Measurements from ENCODE around the gene FIZ1. TPM values are rescaled to one million over a fixed set of nuclear protein-coding genes. Genes with fewer than 3 reads are reported as not detected.

FIZ1 gene
- total RNA-seq, 2 donors from 2014 or later, result 12.2 to 14.5 TPM

DNA sequence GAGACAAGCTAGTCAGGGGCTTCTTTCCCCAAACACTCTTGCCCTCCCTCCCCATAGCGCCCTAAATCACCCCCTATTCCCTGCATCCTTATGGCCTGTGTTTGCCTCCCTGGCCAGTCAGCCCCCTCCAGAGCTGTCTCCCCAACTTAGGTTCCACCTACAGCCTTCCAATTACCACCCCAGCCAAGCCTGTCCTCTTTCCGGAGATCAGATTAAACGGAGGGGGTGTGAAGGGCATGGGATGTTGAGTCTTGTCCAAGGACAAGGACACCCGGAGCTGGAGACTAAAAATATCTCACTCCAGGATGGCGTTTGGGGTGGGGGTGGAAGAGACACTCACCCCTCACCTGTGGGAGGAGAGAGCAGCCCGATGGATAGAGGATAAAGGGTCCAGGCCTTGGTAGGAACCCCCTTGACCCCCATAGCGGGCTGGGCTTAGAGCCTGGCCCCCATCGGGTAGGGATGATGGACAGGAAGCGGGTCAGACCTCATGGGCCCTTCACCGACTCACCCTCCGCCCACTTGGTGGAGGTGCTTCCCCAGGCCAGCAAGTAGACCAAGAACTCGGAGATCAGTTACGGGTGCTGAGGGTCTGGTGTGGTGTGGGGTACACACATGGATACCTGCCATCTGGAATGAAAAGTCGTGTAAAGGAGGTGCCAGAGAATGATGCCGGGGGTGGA lies 12.1 kb upstream of the FIZ1 start:
- Histone ChIP-seq H3K36me3 (no peaks in the 10 kb centered on the region), H3K4me1 (peaks cover 5% of the 10 kb centered on the region), H3K9ac (ENCODE audit: low read depth in 2 of 2, low read length in 2 of 2) (no peak overlapping the region), H3K9me3 (no peaks in the 10 kb centered on the region), H3K27ac (no peak overlapping the region), H3K27me3 (no peaks in the 10 kb centered on the region), H3K4me3 (no peak overlapping the region)
- no peak for DNase-seq
- TF ChIP-seq, protein P1, sequence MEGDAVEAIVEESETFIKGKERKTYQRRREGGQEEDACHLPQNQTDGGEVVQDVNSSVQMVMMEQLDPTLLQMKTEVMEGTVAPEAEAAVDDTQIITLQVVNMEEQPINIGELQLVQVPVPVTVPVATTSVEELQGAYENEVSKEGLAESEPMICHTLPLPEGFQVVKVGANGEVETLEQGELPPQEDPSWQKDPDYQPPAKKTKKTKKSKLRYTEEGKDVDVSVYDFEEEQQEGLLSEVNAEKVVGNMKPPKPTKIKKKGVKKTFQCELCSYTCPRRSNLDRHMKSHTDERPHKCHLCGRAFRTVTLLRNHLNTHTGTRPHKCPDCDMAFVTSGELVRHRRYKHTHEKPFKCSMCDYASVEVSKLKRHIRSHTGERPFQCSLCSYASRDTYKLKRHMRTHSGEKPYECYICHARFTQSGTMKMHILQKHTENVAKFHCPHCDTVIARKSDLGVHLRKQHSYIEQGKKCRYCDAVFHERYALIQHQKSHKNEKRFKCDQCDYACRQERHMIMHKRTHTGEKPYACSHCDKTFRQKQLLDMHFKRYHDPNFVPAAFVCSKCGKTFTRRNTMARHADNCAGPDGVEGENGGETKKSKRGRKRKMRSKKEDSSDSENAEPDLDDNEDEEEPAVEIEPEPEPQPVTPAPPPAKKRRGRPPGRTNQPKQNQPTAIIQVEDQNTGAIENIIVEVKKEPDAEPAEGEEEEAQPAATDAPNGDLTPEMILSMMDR (IDR thresholded peaks at IDR 0.05), result no peak
- intact Hi-C loops (cut with DNase I), result no loop called here

DNA sequence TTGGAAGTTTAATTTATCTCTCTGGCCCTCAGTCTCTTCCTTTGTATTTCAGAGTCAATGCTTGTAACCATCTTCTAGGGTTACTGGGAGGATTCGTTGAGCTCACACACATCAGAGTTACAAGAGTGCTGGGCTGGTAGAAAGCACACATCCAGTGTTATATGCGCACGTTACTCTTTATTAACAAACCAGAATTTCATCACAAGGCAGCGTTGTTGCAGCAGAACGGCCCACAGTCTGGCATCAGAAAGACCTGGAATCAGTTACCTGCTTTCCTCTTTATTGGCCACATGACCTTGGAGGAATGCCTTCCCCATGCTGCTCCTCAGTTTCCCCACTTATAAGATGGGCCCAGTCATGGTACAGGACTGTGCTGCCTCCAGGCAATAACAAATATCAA lies 10.0 kb upstream of the FIZ1 start:
- TF ChIP-seq, protein P1 (IDR thresholded peaks at IDR 0.05), result no peak
- no peaks in the 10 kb centered on the region for H3K9me3 ChIP-seq

DNA sequence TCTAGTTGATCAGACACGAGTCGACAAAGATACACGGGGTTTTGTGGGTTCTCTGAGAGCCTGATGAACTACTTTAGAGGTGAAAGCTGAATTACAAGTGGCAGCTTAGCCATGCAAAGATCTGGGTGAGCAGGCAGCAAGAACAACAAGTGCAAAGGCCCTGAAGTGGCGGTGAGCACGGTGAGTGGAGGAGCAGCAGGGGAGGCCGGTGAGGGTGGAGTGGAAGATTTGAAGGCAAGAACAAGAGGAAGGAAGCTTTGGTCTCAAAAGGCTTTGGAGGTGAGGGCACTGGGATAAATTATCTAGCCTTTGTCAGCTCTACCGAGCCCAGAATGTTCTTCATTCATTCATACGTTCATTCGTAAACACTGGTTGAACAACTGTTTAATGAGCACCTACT lies 7.5 kb upstream of the FIZ1 start:
- Histone ChIP-seq H3K9ac (ENCODE audit: low read depth in 2 of 2, low read length in 2 of 2) (peak overlapping the region in 1 of 2 donors; percentile 95), H3K4me3 (peak overlapping the region; percentile 76), H3K4me1 (peaks cover 7% of the 10 kb centered on the region), H3K9me3 (no peaks in the 10 kb centered on the region), H3K27me3 (no peaks in the 10 kb centered on the region), H3K36me3 (no peaks in the 10 kb centered on the region), H3K27ac (no peak overlapping the region)
- TF ChIP-seq, protein P1 (IDR thresholded peaks at IDR 0.05), result no peak
- DNase-seq, result no peak
- intact Hi-C loops (cut with DNase I), result loop anchor here (5.0 kb wide), 1 partner anchor 90 kb away; no protein-coding TSS in a partner anchor

More for the DNA sequence above, 10.0 kb upstream of the FIZ1 start:
- H3K36me3 ChIP-seq, result no peaks in the 10 kb centered on the region
- no peak overlapping the region for H3K27ac ChIP-seq
- H3K27me3 ChIP-seq, result no peaks in the 10 kb centered on the region
- DNase-seq, result no peak
- H3K4me1 ChIP-seq, result peaks cover 7% of the 10 kb centered on the region
- no peak overlapping the region for H3K9ac ChIP-seq (ENCODE audit: low read depth in 2 of 2, low read length in 2 of 2)
- intact Hi-C loops (cut with DNase I), result loop anchor here (5.0 kb wide), 1 partner anchor 92 kb away; no protein-coding TSS in a partner anchor
- H3K4me3 ChIP-seq, result no peak overlapping the region

DNA sequence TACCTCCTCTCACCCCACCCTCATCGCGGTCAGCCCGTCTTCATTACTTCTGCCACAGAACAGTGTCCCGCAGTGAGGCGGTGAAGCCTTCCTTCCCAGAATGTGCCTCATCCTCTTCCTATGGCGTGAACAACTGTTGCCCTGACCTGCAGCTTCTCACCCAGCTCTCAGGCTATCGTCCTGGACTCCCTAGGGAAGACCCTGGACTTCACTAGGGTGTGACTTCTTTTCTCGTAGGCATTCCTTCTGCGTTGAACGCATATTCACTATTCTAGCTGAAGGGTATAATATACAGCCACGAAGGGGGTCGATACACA lies 7.1 kb upstream of the FIZ1 start:
- H3K4me3 ChIP-seq, result peak overlapping the region; percentile 76
- peak overlapping the region; percentile 96 for H3K27ac ChIP-seq
- peaks cover 7% of the 10 kb centered on the region for H3K4me1 ChIP-seq
- TF ChIP-seq, protein P1 (IDR thresholded peaks at IDR 0.05), result no peak
- DNase-seq, result no peak
- intact Hi-C loops (cut with DNase I), result loop anchor here (5.0 kb wide), 1 partner anchor 89 kb away; no protein-coding TSS in a partner anchor
- no peaks in the 10 kb centered on the region for H3K27me3 ChIP-seq
- no peaks in the 10 kb centered on the region for H3K9me3 ChIP-seq
- H3K9ac ChIP-seq (ENCODE audit: low read depth in 2 of 2, low read length in 2 of 2), result peak overlapping the region; percentile 95
- no peaks in the 10 kb centered on the region for H3K36me3 ChIP-seq

DNA sequence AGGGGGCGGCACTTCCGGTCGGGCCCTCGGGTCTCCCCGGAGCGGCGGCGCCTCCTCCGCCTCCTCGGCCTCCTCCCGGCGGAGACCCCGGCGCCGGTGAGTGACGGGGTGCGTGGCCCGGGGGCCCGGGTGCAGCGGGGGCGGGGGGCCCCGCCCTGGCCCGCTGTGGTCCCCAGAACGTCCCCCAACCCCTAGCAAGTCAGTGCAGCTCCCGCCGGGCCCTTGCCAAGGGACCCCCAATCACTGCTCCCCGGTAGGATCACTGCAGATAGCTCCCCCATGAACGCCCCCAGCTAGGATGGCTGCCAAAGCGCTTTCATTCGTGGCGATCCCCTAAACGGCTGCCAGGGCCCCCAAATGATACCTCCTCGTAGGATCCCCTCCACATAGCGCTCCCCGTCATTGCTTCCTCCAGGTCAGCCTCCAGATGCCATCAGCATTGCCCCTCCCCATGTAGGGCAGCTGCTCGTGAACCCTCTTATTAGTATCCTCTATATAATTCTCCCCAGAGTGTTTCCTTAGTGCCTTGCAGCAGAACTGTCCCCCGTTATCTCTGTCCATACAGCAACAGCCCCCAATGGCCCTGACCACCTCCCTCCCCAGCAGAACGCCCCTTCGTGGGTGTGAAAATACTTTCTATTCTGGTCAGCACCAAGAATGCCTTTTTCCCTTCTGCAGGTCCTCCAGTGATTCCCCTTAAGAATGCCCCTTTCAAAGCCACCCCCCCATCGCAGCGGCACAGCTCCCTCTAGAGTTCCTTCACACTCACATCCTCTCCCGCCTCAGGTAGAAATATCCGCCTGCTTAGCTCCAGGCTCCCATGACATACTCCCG lies 6.5 kb upstream of the FIZ1 start, which contains the start of gene ZNF865:
Gene ZNF865 (plus strand): TSS at position 11 of the 834 bp plus-strand sequence. CDS start 7,972 bp downstream, outside the sequence.
- TF ChIP-seq, protein P1 (IDR thresholded peaks at IDR 0.05), result peak; percentile 46
- peaks cover 7% of the 10 kb centered on the region for H3K4me1 ChIP-seq
- H3K9me3 ChIP-seq, result no peaks in the 10 kb centered on the region
- no peaks in the 10 kb centered on the region for H3K27me3 ChIP-seq
- peak within 1 kb of the TSS; percentile 76 for H3K4me3 ChIP-seq
- peak within 1 kb of the TSS; percentile 95 for H3K9ac ChIP-seq (ENCODE audit: low read depth in 2 of 2, low read length in 2 of 2)
- peak within 1 kb of the TSS; percentile 96 for H3K27ac ChIP-seq
- DNase-seq, result peak; percentile 88
- H3K36me3 ChIP-seq, result no peaks in the 10 kb centered on the region
- intact Hi-C loops (cut with DNase I), result loop anchor here (5.0 kb wide), 1 partner anchor 89 kb away; no protein-coding TSS in a partner anchor

Data from colonic mucosa (tissue), 4 donors.